Epidermal melanocyte (primary cell): ENCODE data around the gene SIRPA.

Experiments
- DNase-seq: peaks from one replicate; pipeline ENCODE4 v3.0.0; 2011; ENCODE audit warnings: low spot score; ENCODE audit not compliant: insufficient read length

Gene SIRPA

GRCh38 chr20:1894951-1895673 lies at the start of gene SIRPA:
Gene SIRPA (plus strand): TSS chr20:1895407. CDS start chr20:1895448, 41 bp downstream.
- DNase-seq = peak; percentile 73

DNA sequence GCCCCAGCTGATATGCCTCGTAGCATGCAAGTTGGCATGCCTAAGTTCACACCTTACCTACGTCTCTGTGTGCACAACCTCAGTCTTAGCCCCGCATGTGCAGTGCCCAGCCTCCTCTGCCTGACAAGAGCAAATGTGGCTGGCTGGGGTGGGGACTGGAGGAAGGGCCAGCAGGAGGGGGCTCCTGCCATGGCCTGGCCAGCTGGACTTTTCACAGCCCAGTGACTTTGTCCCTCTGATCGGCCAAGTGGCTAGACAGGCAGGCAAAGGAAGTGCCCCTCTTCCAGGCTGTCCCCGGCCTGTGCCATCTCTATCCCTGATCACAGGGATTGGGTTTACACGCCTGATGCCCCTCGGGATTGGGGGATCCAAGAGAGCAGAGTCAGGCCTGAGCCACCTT lies 49.5 kb upstream of the SIRPA start:
- DNase-seq = no peak

DNA sequence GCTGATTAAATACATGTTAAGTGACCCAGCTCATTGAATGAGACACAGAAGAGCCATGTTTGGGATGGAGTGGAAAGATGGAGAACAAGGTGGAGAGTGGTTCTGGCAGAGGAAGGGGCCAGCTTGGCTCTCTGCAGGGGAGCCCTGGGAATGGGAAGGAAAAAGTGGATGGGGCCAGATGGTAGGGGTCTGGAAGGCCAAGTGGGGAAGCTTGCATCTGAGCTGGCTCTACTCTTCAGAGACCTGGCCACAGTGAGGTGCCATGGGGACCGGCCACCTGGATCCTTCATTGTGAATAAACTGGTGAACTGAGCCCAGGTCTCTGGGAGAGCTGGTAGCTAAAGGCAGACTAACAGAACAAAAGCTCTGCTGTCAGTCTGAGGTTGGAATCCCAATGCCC lies 48.9 kb upstream of the SIRPA start:
- no peak for DNase-seq

GRCh38 chr20:1846876-1847275 lies 48.3 kb upstream of the SIRPA start:
- no peak for DNase-seq

- no peak for DNase-seq
These were observed 47.4 kb upstream of the SIRPA start for GRCh38 chr20:1847780-1848179.

DNA sequence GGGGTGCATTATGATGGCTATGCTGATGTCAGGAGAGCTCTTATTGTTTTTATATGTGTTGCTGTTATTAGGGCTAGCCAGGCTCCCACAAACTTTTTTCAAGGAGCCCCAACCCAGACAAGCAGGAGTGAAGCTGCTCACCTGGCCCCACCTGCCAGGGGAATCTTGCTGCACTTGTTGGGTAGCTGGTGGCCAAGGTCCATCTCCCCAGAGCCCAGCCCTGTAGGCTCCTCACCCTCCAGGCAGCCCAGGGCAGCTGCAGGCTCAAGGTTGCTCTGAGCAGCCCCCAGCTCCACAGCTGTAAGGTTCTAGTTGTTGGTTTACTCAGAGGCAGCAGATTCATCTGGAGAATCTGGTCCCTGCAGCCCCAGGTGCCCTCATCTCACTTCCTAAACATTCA lies 46.8 kb upstream of the SIRPA start:
- DNase-seq = no peak

- no peak for DNase-seq
These were observed 43.8 kb upstream of the SIRPA start for GRCh38 chr20:1851396-1851795.

GRCh38 chr20:1853473-1853872 lies 41.7 kb upstream of the SIRPA start:
- no peak for DNase-seq

- no peak for DNase-seq
These were observed 41.0 kb upstream of the SIRPA start for GRCh38 chr20:1854246-1854645.

GRCh38 chr20:1855109-1855508 lies 40.1 kb upstream of the SIRPA start:
- no peak for DNase-seq

DNA sequence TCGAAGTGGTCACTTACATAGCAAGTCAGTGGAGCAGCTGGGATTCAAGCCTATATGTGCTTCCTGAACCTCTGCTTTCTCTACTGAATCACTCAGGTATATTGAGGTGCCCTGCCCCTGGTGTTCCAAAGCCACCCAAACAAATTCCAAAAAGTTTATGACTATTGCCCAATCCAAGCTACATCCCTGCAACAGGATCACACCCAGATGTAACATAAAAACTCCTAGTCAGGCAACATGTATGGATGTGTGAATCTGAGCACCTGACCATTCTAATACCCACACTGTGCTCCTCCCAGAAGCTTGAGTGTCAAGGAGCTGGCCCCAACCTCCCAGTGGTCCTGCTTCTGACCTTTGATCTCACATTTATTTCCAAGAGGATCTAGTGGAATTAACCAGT lies 39.5 kb upstream of the SIRPA start:
- DNase-seq = no peak

DNA sequence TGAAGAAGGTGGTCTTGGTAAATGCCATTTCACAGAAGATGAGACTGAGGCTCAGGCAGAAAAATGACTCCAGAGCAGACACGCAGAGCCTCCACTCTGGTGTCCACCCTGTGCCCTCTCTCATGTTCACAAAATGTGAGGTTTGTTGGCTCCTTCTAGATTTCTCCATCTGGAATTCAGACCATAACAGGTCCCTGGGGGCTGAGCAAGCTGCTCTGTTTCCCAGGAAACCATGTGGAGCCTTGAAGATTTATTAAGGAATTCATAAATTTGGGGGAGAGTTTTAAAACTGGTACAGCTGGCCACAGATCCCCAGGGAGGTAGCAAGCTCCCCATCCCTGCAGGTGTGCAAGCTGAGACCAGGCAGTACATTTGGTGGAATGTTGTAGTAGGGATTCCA lies 38.8 kb upstream of the SIRPA start:
- DNase-seq = no peak

DNA sequence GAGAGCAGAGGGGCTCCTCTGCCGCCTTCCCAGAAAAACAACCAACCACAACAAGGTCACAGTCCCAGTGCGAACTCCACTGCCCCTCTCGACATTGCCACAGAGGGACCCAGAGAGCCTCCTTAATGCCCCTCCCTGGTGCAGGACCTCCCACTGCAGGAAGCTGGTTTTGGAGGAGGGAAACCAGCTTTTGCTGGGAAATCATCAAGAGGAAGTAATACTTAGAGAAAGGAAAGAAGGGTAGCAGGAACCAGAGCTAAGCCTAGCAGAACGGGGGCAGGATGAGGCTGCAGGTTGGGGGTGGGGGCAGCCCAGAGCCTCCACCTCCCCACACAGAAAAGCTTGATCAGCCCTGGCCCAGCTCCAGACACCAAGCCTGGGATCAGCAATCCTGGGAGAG lies 37.7 kb upstream of the SIRPA start:
- DNase-seq = no peak

DNA sequence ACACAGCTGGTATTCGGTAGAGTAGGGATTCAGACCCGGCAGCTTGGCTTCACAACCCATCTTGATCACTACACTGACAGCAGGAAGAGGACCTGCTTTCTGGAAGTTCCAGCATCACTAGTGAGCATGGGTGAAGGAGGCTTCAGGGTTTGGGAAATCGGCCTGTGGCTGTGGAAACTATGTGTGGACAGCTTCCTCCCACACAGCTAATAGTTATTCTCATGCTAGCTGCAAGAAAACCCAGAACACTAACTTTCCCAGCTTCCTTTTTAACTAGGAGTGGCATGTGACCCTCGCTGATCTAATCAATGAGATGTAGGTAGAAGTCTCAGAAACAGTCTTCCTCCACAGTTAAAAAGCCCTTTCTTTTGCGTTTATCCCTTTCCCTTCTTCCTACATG lies 36.3 kb upstream of the SIRPA start:
- DNase-seq = no peak

DNA sequence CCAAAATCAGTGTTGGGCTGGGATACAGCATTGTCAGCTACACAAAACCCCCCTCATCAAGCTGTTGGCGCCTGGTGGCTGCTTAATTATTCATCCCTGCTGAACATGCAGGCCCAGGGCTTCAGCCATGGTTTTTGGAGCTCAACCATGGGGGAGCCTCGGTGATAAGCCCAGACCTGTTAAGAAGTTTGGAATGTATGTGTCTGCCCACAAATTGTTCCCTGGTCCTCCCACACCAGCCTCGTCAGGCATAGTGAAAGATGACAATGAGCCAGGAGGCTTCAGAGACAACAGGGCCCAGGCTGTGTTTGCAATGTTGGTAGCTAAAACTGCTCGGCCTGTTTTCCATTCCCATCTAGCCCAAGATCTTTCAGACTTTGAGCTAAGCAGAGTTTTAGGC lies 34.8 kb upstream of the SIRPA start:
- DNase-seq = no peak

- no peak for DNase-seq
These were observed 33.7 kb upstream of the SIRPA start for GRCh38 chr20:1861347-1861976.

GRCh38 chr20:1861996-1862662 lies 33.1 kb upstream of the SIRPA start:
- no peak for DNase-seq

GRCh38 chr20:1862663-1863053 lies 32.5 kb upstream of the SIRPA start:
- DNase-seq = no peak

GRCh38 chr20:1863296-1863695 lies 31.9 kb upstream of the SIRPA start:
- no peak for DNase-seq

GRCh38 chr20:1866834-1867233 lies 28.4 kb upstream of the SIRPA start:
- DNase-seq = no peak

- no peak for DNase-seq
These were observed 27.5 kb upstream of the SIRPA start for GRCh38 chr20:1867495-1868260.

- no peak for DNase-seq
These were observed 26.4 kb upstream of the SIRPA start for GRCh38 chr20:1868856-1869255.
